SK-N-SH (cell line): ENCODE data around the gene DIAPH1. TPM values are rescaled to one million over a fixed set of nuclear protein-coding genes. Genes with fewer than 3 reads are reported as not detected.

Source experiments
- CTCF ChIA-PET: fragments of 300-600, 350-600 bp; formaldehyde crosslinking; extraction: SDS; loops from one replicate; lab custom pipeline; 2021; lab: Yijun Ruan, JAX
- POLR2A ChIA-PET: fragments of 350-600 bp; sonication (Branson Sonifier 250); formaldehyde crosslinking; extraction: SDS; loops from one replicate; lab custom pipeline; 2020; ENCODE audit warnings: antibody characterized with exemption, inconsistent platforms; lab: Yijun Ruan, JAX
- DNase-seq: peaks from one replicate; pipeline ENCODE4 v3.0.0; 2012
- H2AFZ ChIP-seq: fragments of 200-600 bp; sonication (generic); 2 replicates; pipeline ENCODE4 v1.8.1; 2016; ENCODE audit warnings: antibody characterized with exemption, mild to moderate bottlenecking, low read depth
- H3F3A ChIP-seq: fragments of 200-600 bp; sonication (generic); replicated peaks from 2 replicates; pipeline ENCODE3; 2016; ENCODE audit warnings: antibody characterized with exemption, mild to moderate bottlenecking; ENCODE audit not compliant: insufficient read depth
- H3K27ac ChIP-seq, 2 experiments: fragments of 200-500 bp in 1 of 2; fragments of 200-600 bp in 1 of 2; sonication (Bioruptor generic) in 1 of 2; sonication (generic), shearing (Covaris generic) in 1 of 2; 2 replicates each; pipeline versions ENCODE4 v1.5.1 to v1.6.1; 2014 to 2016; ENCODE audit warnings: low read depth in 2 of 2, inconsistent platforms in 1 of 2, low read length in 1 of 2, mild to moderate bottlenecking in 1 of 2, mixed read lengths in 1 of 2
- H3K27me3 ChIP-seq: fragments of 200-600 bp; sonication (generic), shearing (Covaris generic); 2 replicates; pipeline ENCODE4 v1.6.1; 2016; ENCODE audit warnings: mixed run types; ENCODE audit not compliant: insufficient read depth
- H3K36me3 ChIP-seq, 2 experiments: fragments of 200-500 bp in 1 of 2; fragments of 200-600 bp in 1 of 2; sonication (Bioruptor generic) in 1 of 2; sonication (generic) in 1 of 2; replicated peaks in 1 of 2; 2 replicates each; pipeline versions ENCODE3 to v1.5.1; 2014 to 2016; ENCODE audit warnings: low read length in 1 of 2, mild to moderate bottlenecking in 1 of 2; ENCODE audit not compliant: insufficient read depth in 2 of 2, control insufficient read depth in 1 of 2
- H3K4me1 ChIP-seq, 2 experiments: fragments of 200-500 bp in 1 of 2; fragments of 200-600 bp in 1 of 2; sonication (Bioruptor generic) in 1 of 2; sonication (generic), shearing (Covaris generic) in 1 of 2; 2 replicates each; pipeline versions ENCODE4 v1.5.1 to v1.6.1; 2014 to 2016; ENCODE audit warnings: low read depth in 1 of 2, low read length in 1 of 2, mixed run types in 1 of 2; ENCODE audit not compliant: insufficient read depth in 2 of 2, control insufficient read depth in 1 of 2
- H3K4me2 ChIP-seq: fragments of 200-600 bp; sonication (generic), shearing (Covaris generic); 2 replicates; pipeline ENCODE4 v1.6.1; 2017; ENCODE audit warnings: mixed run types
- H3K4me3 ChIP-seq, 2 experiments: fragments of 200-500 bp in 1 of 2; fragments of 200-600 bp in 1 of 2; sonication (Bioruptor generic) in 1 of 2; sonication (generic), shearing (Covaris generic) in 1 of 2; 2 replicates each; pipeline versions ENCODE4 v1.5.1 to v1.8.1; 2014 to 2016; ENCODE audit warnings: low read depth in 2 of 2, inconsistent platforms in 1 of 2, low read length in 1 of 2, mild to moderate bottlenecking in 1 of 2, mixed read lengths in 1 of 2, moderate library complexity in 1 of 2
- H3K79me2 ChIP-seq: fragments of 200-600 bp; sonication (generic); 2 replicates; pipeline ENCODE4 v1.8.1; 2017; ENCODE audit warnings: mild to moderate bottlenecking; ENCODE audit not compliant: insufficient read depth
- H3K9ac ChIP-seq: fragments of 200-600 bp; sonication (generic); 2 replicates; pipeline ENCODE4 v1.6.1; 2017; ENCODE audit warnings: mixed run types
- H3K9me2 ChIP-seq: fragments of 200-600 bp; sonication (generic); 2 replicates; pipeline ENCODE4 v1.6.1; 2017; ENCODE audit warnings: mixed run types
- H3K9me3 ChIP-seq: fragments of 200-600 bp; sonication (generic); 2 replicates; pipeline ENCODE4 v1.6.1; 2017; ENCODE audit warnings: mixed run types, mild to moderate bottlenecking, moderate library complexity
- H4K20me1 ChIP-seq: fragments of 200-600 bp; sonication (generic); 2 replicates; pipeline ENCODE4 v1.6.1; 2017; ENCODE audit warnings: mild to moderate bottlenecking, mixed run types; ENCODE audit not compliant: insufficient read depth
- CHD2 ChIP-seq: fragments of 150-350 bp; IDR thresholded peaks from 2 replicates; pipeline ENCODE4 v1.6.1; 2018; ENCODE audit warnings: low read length; ENCODE audit not compliant: partially characterized antibody
- ELF1 ChIP-seq: IDR thresholded peaks from 2 replicates; pipeline ENCODE4 v1.4.0; 2012
- FOSL2 ChIP-seq: IDR thresholded peaks from 2 replicates; pipeline ENCODE4 v1.4.0; 2012; ENCODE audit warnings: low read depth, mild to moderate bottlenecking, moderate library complexity, borderline replicate concordance
- FOXJ3 ChIP-seq: sonication (generic); formaldehyde crosslinking; IDR thresholded peaks from 2 replicates; pipeline ENCODE4 v1.5.1; 2020; ENCODE audit warnings: mild to moderate bottlenecking, missing genetic modification reagents
- GABPA ChIP-seq: IDR thresholded peaks from 2 replicates; pipeline ENCODE4 v1.4.0; 2012; ENCODE audit warnings: low read depth, mild to moderate bottlenecking
- GATA2 ChIP-seq: sonication (generic); formaldehyde crosslinking; IDR thresholded peaks from 2 replicates; pipeline ENCODE4 v1.5.0; 2020; ENCODE audit warnings: mild to moderate bottlenecking, missing genetic modification reagents
- JUND ChIP-seq: IDR thresholded peaks from 2 replicates; pipeline ENCODE4 v1.4.0; 2012
- MEF2A ChIP-seq: IDR thresholded peaks from 2 replicates; pipeline ENCODE4 v1.4.0; 2012; ENCODE audit warnings: low read depth, borderline replicate concordance
- NFIC ChIP-seq: IDR thresholded peaks from 2 replicates; pipeline ENCODE4 v1.4.0; 2012; ENCODE audit warnings: borderline replicate concordance
- NRF1 ChIP-seq: IDR thresholded peaks from 2 replicates; pipeline ENCODE4 v1.6.1; 2012; ENCODE audit warnings: low read depth, mild to moderate bottlenecking, low read length
- PBX3 ChIP-seq: IDR thresholded peaks from 2 replicates; pipeline ENCODE4; 2012
- RCOR1 ChIP-seq: fragments of 150-350 bp; IDR thresholded peaks from 2 replicates; pipeline ENCODE4 v1.6.1; 2017; ENCODE audit warnings: antibody characterized with exemption, low read length
- SIN3A ChIP-seq: IDR thresholded peaks from 2 replicates; pipeline ENCODE4 v1.6.1; 2012; ENCODE audit warnings: low read depth, mild to moderate bottlenecking, low read length, moderate library complexity, borderline replicate concordance
- SMC3 ChIP-seq: IDR thresholded peaks from 2 replicates; pipeline ENCODE4 v1.6.1; 2012; ENCODE audit warnings: low read depth, low read length, improper control_type of control experiment
- TAF1 ChIP-seq: IDR thresholded peaks from 2 replicates; pipeline ENCODE4 v1.6.1; 2012; ENCODE audit warnings: low read depth, mild to moderate bottlenecking, low read length, moderate library complexity, borderline replicate concordance
- USF2 ChIP-seq: fragments of 150-350 bp; IDR thresholded peaks from 2 replicates; pipeline ENCODE4 v1.6.1; 2017; ENCODE audit warnings: antibody characterized with exemption, low read length, low read depth, borderline replicate concordance
- YY1 ChIP-seq: IDR thresholded peaks from 2 replicates; pipeline ENCODE4 v1.4.0; 2012; ENCODE audit warnings: low read depth, mild to moderate bottlenecking
- ZBTB33 ChIP-seq: IDR thresholded peaks from 2 replicates; pipeline ENCODE4 v1.4.0; 2012; ENCODE audit warnings: low read depth, borderline replicate concordance
- WGBS: methylation state at CpG from one replicate; pipeline ENCODE4 v1.1.6; 2017; ENCODE audit warnings: low lambda C conversion rate; 5-methylcytosine and 5-hydroxymethylcytosine counted together
- polyA plus RNA-seq, 3 experiments: library from polyadenylated mRNA; depleted of rRNA; stranded (reverse); fragments of >200 nt; gene quantifications; 2 replicates each; pipeline ENCODE4 v1.2.3, GENCODE V29; 2012
- TF ChIP-seq, protein P1 (sequence below): fragments of 200-600 bp; sonication (generic); IDR thresholded peaks from 2 replicates; pipeline ENCODE4 v1.6.1; 2017; ENCODE audit warnings: antibody characterized with exemption, mild to moderate bottlenecking, moderate library complexity

DIAPH1 gene
- polyA plus RNA-seq, 1 of the 3 experiments (the other 2 are of a cell fraction), result 30.4 TPM

DNA sequence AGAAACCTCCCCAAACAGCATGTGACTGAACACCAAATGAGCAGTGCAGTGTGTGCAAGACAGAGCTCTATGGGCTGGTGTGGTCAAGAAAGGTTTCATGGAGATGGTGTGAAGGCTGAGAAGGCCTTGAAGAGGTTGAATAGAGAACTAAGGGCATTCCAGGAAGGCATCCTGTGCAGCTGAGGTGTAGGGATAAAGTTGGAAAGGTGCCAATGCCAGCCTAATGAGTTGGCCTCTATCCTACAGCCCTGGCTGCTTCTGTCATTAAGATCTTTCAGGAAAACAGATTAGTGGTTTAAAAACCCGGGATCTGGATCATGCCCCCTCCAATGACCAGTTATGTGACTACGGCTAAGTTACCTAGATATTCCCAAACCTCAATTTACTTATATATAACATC lies 13.8 kb upstream of the DIAPH1 start:
- WGBS, result 88% methylated on average over 2 of the region's 2 CpGs
- ChIA-PET POLR2A (interaction anchor here (1.5 kb wide), 1 partner anchor 13 kb away, joined by 5 read pairs; no protein-coding TSS in a partner anchor), CTCF (interaction anchor here (0.6 to 19.7 kb wide), 6 partner anchors 14 to 328 kb away, joined by 3 to 207 read pairs (median 6); partner anchors contain the start of gene DIAPH1)
- no peak overlapping the region for H3K9ac ChIP-seq
- no peak for DNase-seq
- H3K4me1 ChIP-seq, result peaks cover 5 to 15% of the 10 kb centered on the region in 2 experiments; a peak in 3 of 4 replicates
- H3K36me3 ChIP-seq, result peaks cover 39 to 47% of the 10 kb centered on the region in 2 experiments
- no peak overlapping the region for H3K4me3 ChIP-seq
- no peak overlapping the region for H3K27ac ChIP-seq
- no peaks in the 10 kb centered on the region for H3K9me2 ChIP-seq
- H4K20me1 ChIP-seq, result peaks cover 13% of the 10 kb centered on the region
- no peaks in the 10 kb centered on the region for H3K9me3 ChIP-seq
- H3K4me2 ChIP-seq, result no peak overlapping the region
- TF ChIP-seq RCOR1 (no peak), FOXJ3 (CRISPR knock-in tag) (no peak), SMC3 (no peak), NFIC (no peak), GATA2 (CRISPR knock-in tag) (no peak), ZBTB33 (no peak), YY1 (no peak), MEF2A (no peak), JUND (no peak), GABPA (no peak), NRF1 (no peak), CHD2 (no peak), TAF1 (no peak), ELF1 (no peak), PBX3 (no peak), USF2 (no peak), SIN3A (no peak), FOSL2 (no peak)
- TF ChIP-seq, protein P1, sequence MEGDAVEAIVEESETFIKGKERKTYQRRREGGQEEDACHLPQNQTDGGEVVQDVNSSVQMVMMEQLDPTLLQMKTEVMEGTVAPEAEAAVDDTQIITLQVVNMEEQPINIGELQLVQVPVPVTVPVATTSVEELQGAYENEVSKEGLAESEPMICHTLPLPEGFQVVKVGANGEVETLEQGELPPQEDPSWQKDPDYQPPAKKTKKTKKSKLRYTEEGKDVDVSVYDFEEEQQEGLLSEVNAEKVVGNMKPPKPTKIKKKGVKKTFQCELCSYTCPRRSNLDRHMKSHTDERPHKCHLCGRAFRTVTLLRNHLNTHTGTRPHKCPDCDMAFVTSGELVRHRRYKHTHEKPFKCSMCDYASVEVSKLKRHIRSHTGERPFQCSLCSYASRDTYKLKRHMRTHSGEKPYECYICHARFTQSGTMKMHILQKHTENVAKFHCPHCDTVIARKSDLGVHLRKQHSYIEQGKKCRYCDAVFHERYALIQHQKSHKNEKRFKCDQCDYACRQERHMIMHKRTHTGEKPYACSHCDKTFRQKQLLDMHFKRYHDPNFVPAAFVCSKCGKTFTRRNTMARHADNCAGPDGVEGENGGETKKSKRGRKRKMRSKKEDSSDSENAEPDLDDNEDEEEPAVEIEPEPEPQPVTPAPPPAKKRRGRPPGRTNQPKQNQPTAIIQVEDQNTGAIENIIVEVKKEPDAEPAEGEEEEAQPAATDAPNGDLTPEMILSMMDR, result no peak
- no peak overlapping the region for H2AFZ ChIP-seq
- H3K79me2 ChIP-seq, result peaks cover 66% of the 10 kb centered on the region
- H3K27me3 ChIP-seq, result no peaks in the 10 kb centered on the region
- H3F3A ChIP-seq, result no peaks in the 10 kb centered on the region
